HG03354 (cell line): Measurements from ENCODE around the gene IL25.
"Not testable (repeated sequence)": the region's sequence is repeated elsewhere in the genome, so short reads cannot be mapped to it uniquely, and the experiment has no call there.

Experiments
- ATAC-seq: cut with Tn5 transposase; IDR thresholded peaks from one replicate; pipeline ENCODE4 v1.9.1; 2021; ENCODE audit warnings: mild to moderate bottlenecking; ENCODE audit not compliant: unreplicated experiment, poor library complexity, severe bottlenecking

Gene IL25

DNA sequence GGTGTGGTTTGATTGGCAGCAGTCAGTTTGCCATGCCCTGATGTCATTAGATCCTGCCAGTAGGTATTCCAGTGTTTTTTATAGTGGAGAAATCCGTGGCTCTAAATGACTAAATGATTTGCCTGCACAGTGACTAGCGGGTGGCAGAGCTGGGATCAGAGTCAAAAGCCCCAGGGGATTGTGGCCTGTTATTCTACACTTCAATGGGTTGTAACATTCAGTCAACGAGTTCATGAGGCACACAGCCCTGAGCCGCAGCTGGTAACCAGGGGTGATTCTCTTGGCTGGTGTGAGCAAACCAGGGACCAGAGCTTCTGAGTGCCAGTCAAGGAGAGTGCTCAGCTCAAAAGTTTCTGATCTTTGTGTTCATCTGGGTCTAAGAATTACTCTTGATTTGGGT lies 33.6 kb downstream of the IL25 start:
- no peak for ATAC-seq

DNA sequence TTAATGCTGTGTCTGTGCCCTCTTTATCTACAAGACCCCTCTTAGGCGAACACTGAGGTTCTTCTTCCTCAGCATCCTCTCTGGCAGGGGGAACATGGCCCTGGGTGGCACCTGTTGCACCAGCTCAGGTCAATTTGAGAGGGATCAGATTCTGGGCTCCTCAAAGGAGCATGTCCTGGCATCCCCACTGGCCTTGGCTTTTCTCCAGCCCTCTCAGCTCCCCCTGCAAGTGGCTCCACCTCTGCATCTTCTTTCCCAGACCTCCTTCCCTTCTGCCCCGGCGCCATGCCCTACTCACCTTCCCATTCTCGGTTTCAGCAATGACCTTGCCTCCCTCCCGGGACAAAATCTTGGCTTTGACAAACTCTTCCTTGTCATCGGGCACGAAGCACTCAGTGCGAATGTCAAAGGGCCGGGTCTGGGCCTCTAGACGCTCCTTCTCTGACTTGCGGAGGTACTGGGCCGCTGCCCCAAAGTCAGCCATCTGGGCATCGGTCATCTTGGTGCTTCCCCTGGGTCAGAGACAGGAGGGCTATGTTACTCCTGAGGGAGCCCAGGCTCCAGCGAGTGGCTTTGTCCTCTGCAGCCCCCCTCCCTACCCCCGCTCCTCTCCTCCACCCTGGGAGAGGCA lies 34.2 kb downstream of the IL25 start:
- ATAC-seq: no peak

- no peak for ATAC-seq
These were observed 35.1 kb downstream of the IL25 start, which contains the start of gene MYH6 for GRCh38 chr14:23407516-23408306. TSS of gene MYH6 (minus strand) at chr14:23408273. CDS start at chr14:23407223, 1,050 bp downstream.

DNA sequence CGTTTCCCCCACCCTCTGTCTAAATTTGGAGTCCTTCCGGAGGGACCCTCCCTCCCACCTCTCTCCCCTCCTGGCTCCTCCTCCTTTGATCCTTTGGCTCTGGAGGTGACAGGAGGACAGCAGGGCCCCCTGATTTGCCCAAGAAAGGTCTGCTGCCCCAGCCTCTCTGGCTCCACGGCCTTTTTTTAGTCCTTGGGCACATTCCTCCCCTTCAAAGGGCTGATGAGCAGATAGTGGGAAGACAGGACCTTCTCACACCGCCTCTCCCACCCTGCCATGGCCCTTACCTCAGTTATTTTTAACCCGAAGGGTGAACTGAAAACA lies 35.7 kb downstream of the IL25 start:
- no peak for ATAC-seq

- no peak for ATAC-seq
These were observed 36.9 kb downstream of the IL25 start for GRCh38 chr14:23409475-23409874.

- no peak for ATAC-seq
These were observed 37.5 kb downstream of the IL25 start for GRCh38 chr14:23409966-23410635.

- no peak for ATAC-seq
These were observed 39.2 kb downstream of the IL25 start for GRCh38 chr14:23411563-23412525.

DNA sequence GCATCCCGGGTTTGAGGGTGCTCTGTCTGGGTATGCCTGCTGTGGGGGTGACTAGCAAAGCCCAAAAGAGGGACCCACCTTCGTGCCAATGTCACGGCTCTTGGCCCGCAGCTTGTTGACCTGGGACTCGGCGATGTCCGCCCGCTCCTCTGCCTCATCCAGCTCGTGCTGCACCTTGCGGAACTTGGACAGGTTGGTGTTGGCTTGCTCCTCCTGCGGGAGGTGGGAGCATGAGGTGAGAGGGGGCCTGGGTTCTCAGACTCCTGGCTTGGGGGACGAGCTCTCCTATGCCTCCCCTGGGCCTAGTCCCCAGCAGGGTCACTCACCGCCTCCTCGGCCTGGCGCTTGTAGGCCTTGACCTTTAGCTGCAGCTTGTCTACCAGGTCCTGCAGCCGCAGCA lies 41.1 kb downstream of the IL25 start:
- no peak for ATAC-seq

- ATAC-seq: no peak
These were observed 41.6 kb downstream of the IL25 start for GRCh38 chr14:23414254-23414653.

- ATAC-seq: no peak
These were observed 42.6 kb downstream of the IL25 start for GRCh38 chr14:23414906-23415820.

DNA sequence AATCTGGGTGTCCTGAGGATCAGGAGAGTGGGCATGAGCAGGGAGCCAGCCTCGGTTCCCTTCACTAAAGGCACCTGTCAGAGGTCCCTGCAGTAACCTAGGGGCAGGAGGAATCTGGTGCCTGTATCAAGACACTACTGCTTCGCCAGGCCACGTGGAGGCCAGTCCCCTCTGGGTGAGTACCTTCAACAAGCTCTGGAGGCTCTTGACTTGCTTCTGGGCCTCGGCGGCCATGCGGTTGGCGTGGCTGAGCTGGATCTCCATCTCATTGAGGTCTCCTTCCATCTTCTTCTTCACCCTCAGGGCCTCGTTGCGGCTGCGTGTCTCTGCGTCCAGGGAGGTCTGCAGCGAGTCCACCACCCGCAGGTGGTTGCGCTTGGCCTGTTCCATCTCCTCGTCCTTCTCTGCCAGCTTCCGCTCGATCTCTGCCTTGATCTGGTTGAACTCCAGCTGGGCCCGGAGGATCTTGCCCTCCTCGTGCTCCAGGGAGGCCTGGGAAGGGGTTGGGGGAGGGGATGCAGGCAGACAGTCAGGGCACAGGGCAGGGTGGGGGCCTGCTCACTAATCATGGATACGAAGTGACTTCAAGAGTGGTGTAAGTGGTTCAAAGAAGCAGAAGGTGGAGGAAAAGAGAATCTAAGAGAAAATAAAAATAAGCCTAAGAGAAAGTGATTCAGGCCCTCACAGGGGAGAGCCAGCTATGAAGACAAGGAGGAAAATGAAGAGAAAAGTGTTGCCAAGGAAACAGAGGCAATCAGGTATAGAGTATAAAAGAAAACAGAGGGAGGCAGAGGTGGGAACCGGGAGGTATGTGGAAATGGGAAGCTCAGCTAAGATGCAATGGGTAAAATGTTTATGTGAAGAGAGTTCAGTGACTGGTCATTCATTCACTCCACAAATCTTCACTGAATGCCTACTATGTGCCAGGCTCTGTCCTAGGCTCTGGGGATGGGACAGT lies 43.5 kb downstream of the IL25 start:
- ATAC-seq: no peak

DNA sequence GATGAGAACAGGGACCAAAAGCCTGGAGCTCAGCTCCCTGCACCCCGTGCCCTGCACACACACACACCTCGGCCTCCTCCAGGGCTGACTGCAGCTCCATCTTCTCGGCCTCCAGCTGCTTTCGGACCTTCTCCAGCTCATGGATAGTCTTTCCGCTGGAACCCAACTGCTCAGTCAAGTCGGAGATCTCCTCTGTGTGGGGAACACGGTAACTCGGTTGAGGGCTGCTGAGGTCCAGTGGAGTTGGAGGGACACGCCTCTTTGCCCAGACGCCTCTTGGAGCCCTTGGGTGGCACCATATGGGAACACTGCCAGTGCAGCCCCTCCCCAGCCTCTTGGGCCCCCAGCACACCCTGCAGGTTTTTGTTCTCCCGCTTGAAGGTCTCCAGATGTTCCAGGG lies 44.2 kb downstream of the IL25 start:
- no peak for ATAC-seq

DNA sequence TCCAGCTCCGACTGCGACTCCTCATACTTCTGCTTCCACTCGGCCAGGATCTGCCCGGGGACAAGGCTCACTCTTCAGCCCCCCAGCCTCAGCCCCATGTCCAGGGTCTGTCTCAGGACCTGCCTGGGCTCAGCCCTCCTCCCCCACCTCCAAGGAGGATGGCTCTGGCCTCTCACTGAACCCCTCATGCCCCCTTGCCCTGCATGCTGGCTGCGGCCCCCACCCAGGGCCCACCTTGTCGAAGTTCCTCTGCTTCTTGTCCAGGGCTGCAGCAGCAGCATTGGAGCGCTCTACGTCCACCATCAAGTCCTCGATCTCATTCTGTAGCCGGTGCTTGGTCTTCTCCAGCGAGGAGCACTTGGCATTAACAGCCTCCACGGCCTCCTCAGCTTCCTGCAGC lies 44.7 kb downstream of the IL25 start:
- ATAC-seq: not testable (repeated sequence)

- ATAC-seq: no peak
These were observed 45.4 kb downstream of the IL25 start for GRCh38 chr14:23418021-23418420.

DNA sequence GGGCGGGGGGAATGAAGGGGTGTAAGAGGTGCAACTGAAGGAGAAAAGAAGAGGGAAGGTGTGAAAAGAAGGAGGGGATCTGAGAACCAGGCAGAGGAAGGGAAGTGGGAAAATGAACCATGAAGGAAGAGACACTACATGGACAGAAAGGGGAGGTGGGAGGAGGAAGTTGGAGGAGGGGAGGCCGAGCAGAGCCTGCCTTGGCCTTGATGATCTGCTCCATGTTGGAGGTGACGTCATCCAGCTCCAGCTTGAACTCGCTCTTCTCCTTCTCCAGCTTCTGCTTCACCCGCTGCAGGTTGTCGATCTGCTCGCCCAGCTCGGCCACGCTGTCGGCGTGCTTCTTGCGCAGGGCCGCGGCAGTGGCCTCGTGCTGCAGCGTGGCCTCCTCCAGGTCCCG lies 47.0 kb downstream of the IL25 start:
- ATAC-seq: not testable (repeated sequence)

DNA sequence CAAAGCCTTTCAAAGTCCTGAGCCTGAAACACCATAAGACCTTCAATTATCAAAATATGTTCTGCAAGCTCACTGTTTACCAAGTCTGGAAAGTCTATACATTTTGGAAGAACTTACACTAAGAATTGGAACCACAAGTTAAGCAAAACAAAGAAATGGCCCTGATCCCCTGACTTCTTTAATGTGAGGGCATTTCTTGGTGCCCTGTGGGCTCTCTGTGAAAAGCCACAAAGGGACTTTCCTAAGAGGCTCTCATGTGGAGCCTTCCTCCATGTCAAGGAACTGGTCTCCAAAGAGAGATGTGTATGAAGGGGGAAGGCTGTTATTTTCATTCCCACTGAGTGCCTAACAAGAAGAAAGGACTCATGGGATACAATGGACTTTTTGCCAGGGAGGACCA lies 49.0 kb downstream of the IL25 start:
- ATAC-seq: no peak

- ATAC-seq: no peak
These were observed 51.0 kb downstream of the IL25 start for GRCh38 chr14:23423657-23424056.

DNA sequence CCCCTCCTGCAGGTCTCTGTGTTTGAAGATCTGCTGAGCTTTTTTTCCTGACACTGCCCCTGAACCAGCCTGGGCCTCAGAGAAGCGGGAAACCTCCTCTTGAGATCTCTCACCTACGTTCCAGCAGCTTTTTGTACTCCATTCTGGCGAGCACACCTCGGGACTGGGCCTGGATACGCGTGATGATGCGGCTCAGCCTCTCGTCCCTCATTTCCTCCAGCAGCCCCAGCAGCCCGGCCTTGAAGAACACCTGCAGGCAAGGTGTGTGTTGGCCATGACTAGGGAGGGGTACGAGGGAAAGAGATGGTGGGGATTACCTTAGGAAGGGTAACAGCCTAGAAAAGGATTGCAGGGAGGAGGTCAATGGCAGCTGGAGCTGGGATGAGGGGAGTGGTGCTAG lies 52.6 kb downstream of the IL25 start:
- no peak for ATAC-seq
